NCI-H1417 (cell line): Measurements from ENCODE around the gene FUT3.

Experiments used
- DNase-seq, 3 experiments: peaks; one replicate each; lab custom pipeline; 2025; lab: John Stamatoyannopoulos, UW

FUT3 gene

GRCh38 chr19:5824751-5825150, 26.5 kb downstream of the FUT3 start:
- no peak for DNase-seq

GRCh38 chr19:5823579-5824281, 27.5 kb downstream of the FUT3 start:
- DNase-seq = no peak

- no peak for DNase-seq
These were observed 28.9 kb downstream of the FUT3 start for GRCh38 chr19:5822181-5822844.

GRCh38 chr19:5821521-5822180, 29.6 kb downstream of the FUT3 start:
- DNase-seq = no peak

GRCh38 chr19:5820785-5821184, 30.5 kb downstream of the FUT3 start:
- DNase-seq = no peak

- DNase-seq = no peak
These were observed 32.7 kb downstream of the FUT3 start for GRCh38 chr19:5818594-5818993.

GRCh38 chr19:5817218-5817617, 34.0 kb downstream of the FUT3 start:
- DNase-seq = no peak

GRCh38 chr19:5814852-5815246, 36.4 kb downstream of the FUT3 start:
- no peak for DNase-seq

- DNase-seq = no peak
These were observed 37.0 kb downstream of the FUT3 start for GRCh38 chr19:5814123-5814851.

- no peak for DNase-seq
These were observed 40.1 kb downstream of the FUT3 start for GRCh38 chr19:5811117-5811516.

GRCh38 chr19:5809469-5809868, 41.8 kb downstream of the FUT3 start:
- DNase-seq = no peak

GRCh38 chr19:5809053-5809452, 42.2 kb downstream of the FUT3 start:
- DNase-seq = no peak

GRCh38 chr19:5808120-5808816, 43.0 kb downstream of the FUT3 start:
- DNase-seq = no peak

- DNase-seq = no peak
These were observed 44.3 kb downstream of the FUT3 start for GRCh38 chr19:5806905-5807304.

- DNase-seq = no peak
These were observed 45.1 kb downstream of the FUT3 start for GRCh38 chr19:5806133-5806489.

- DNase-seq = peak; percentile 55 to 91 (median 85)
These were observed 45.7 kb downstream of the FUT3 start for GRCh38 chr19:5805462-5806132.

- peak; percentile 3 to 77 (median 66) for DNase-seq
These were observed 46.5 kb downstream of the FUT3 start, which contains the start of gene NRTN for GRCh38 chr19:5804516-5805461. Gene NRTN, plus strand, starts transcription at chr19:5805067. Its CDS starts 19,099 bp downstream, at chr19:5824166.

- peak; percentile 83 to 93 (median 88) for DNase-seq
These were observed 47.3 kb downstream of the FUT3 start for GRCh38 chr19:5803752-5804515.

- no peak for DNase-seq
These were observed 47.9 kb downstream of the FUT3 start for GRCh38 chr19:5803441-5803751.
